SW 1271 (cell line): ENCODE data around the gene FPGS.
"Not testable (repeated sequence)": the region's sequence is repeated elsewhere in the genome, so short reads cannot be mapped to it uniquely, and the experiment has no call there.

Experiments used
- DNase-seq, 2 experiments: peaks; one replicate each; lab custom pipeline; 2025; lab: John Stamatoyannopoulos, UW

The FPGS gene

DNA sequence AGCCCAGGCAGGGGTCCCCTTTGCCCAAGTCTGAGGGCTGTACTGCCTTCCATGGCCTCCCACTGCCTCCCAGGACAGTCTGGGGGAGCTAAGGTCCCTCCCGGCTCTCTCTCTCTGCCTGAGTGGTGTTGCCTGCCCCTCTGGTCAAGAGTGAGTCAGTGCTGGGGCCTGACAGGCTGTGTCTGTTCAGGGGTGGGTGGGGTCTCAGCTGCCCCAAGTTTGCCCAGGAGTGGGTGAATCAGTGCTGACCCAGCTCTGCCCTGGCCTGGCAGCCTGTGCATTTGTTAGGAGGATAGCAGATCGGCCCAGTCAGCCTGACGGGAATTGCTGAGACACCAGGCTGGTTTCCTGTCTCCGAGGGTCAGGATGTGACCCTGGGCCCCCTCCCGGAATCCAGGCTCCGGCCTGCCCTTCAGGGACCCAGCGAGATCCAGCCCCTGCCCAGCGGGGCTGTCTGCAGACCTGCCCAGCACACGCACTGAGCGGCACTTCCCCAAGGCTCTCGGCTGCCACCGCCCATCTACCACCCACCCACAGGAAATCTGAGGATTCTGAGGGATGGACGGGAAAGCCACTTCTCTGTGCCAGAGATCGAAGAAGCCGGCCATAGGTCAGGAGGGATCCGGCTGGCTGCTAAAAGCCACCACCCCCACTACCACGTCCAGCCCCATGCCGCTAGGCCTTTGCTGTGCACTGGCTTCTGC, 35.8 kb downstream of the FPGS start:
- peak; percentile 57 to 75 for DNase-seq

GRCh38 chr9:127841087-127841835, 38.6 kb downstream of the FPGS start:
- DNase-seq: no peak

DNA sequence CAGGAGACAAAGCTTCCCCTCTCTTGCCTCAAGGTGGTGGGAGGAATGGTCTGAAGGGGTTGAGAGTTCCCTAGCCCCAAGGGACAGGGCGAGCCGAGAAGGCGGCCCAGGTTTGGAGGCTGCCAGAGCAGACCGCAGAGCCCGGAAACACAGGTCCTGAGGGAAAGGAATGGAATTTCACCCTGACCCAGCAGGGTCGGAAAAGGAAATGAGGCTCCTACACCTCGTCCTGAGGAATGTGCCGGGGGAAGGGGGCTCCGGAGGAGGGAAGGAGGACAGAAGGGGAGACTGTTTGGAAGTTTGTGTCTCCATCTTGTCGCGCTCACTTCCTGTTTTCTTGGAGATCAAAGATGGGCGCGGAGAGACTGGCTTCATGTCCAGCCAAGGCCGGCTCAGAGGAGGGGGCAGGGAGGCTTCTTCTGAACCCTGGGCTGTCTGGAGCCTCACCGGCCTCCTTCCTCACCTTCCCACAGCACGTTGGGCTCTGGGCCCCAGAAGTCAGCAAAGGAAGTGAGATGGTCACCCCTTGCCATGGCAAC, 42.2 kb downstream of the FPGS start:
- DNase-seq: no peak

DNA sequence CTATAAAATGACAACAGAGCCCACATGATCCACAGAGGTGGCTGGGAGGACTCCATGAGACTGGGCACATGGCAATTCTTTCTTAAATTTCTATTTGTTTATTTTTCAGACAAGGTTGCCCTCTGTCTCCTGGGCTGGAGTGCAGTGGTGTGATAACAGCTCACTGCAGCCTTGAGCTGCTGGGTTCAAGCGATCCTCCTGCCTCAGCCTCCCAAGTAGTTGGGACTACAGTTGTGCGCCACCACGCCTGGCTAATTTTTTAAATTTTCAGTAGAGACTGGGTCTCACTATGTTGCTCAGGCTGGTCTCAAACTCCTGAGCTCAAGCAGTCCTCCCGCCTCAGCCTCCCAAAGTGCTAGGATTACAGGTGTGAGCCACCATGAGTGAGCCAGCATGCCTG, 42.9 kb downstream of the FPGS start:
- not testable (repeated sequence) for DNase-seq

DNA sequence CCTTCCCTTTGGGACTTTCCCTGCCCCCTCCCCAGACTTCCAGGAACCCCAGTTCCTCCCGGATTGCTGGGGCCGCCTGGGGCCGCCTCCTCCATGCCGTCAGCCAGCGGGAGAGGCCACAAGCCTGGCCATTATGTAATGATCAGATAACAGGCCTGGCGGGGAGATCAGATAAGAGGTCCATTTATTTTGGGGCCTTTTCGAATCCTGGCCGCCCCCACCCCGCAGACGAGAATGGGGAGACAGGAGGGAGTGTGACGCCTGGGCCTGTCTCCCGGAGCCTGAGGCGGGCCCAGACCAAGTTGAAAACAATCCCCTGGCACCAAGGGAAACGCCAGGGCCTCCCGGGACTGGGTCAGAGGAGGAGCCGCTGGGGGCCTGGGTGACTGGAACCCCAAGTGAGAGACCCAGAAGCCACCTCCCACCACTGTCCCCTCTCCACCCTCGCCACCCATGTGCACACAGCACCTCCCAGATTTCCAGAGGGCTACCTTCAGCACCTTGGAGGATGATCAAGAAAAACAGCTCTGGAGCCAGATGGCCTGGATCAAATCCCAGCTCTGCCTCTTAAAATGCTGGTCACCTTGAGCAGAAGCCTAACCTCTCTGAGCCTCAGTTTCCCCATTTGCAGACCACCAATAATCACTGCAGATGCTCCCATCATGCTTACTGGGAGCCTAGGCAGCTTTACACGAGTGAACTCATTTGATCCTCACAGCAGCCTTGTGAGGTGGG, 43.9 kb downstream of the FPGS start:
- no peak for DNase-seq

GRCh38 chr9:127847178-127847510, 44.5 kb downstream of the FPGS start:
- no peak for DNase-seq

DNA sequence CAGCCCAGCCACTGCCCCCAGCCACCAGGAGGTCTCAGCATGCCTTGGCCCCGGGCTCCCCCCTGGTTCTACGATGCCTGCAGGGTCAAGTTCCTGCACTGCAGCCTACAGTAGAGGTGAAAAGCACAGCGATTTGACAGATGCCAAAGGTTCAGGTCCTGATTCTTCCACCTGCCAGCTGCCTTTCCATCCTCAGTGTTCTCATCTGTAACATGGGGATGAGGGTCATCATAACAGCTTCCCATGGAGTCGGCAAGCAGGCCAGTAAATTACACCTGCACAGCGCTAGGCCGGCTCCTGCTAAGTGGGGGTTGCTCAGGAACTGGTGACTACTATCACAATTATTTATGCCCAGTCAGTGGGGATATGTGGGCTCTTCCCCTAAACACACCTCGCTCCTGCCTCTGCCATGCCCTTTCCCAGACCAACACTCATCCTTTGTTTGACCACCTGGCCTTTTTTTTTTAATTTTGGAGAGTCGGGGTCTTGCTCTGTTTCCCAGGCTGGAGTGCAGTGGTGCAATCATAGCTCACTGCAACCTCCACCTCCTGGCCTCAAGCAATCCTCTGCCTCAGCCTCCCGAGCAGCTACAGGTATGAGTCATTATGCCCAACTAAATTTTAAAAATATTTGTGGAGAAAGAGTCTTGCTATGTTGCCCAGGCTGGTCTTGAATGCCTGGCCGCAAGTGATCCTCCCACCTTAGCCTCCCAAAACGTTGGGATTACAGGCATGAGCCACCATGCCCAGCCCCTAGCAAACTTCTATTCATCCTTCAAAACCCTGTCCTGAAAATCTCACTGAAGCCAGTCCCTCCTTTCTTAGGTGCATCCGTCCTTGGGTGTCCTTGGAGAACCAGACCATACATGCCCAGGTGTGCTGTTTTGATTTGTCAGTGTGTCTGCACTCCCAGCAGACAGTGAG, 45.4 kb downstream of the FPGS start:
- DNase-seq: no peak

- DNase-seq: no peak
These were observed 46.2 kb downstream of the FPGS start for GRCh38 chr9:127848756-127849504.

DNA sequence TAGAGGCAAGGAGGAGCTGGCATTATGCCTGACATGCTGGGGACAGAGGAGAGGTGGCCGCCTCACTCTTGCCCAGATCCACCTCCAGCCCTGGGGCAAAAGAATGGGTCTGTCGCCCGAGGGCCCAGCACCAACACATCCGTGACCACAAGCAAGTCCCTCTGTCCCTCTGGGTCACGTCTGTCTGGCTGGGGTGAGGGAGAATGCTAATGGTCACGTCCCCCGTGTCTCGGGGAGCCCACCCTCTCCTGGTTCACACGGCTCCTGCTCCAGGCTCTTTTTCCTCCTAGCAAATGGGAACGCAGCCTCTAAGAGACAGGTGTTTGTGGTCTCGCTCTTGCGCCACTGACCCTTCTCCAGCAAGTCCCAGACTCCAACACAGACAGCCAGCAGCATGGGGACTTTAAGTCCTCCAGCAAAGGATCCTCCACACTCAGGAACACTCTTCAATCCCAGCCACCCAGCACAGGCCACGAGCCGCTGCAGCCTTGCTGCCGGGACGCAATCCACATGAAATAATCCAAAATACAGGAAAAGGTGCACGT, 47.7 kb downstream of the FPGS start:
- DNase-seq: no peak

GRCh38 chr9:127852829-127853228, 50.1 kb downstream of the FPGS start:
- DNase-seq: no peak

DNA sequence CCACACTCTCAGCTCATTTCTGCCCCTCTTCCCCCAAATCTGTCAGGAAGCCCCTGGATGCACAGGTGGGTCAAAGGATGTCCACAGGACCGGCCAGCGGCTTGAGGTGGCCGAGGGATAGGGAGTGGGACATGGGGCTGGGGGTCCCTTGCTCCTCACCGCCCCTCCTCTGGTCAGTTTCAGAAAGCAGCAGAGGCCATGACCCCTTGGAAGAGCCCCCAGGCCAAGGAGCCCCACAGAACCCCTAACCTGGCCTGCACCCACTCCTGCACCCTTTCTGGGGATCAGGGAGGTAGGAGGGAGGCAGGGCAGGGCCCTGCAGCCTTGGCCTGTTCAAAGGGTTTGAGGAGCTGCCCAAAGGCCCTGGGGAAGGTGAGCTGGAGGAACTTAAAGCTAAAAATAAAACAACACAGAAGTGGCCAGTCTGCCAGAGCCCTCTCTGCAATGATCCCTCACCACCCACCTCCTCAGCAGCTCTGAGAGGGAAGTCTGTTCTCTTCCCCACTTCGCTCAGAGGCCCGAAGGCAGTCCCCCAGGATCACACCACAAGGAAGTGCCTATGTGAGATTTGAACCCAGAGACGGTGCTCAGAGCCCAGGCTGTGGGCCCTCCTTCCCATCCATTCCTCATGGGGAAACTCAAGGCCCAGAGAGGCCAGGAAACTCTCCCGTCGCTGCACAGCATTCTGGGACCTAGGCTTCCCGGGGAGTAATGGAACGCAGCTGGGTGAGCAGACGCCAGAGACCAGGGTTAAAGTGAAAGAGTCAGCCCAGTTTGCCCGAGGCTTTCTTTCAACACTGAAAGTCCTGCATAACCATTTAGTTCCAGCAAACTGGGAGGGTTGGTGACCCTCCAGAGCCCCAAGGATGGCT, 50.9 kb downstream of the FPGS start:
- DNase-seq: no peak

GRCh38 chr9:127854184-127854806, 51.6 kb downstream of the FPGS start, which contains the start of gene ENG:
Gene ENG, minus strand, starts transcription at chr9:127854658. Its CDS starts 303 bp downstream, at chr9:127854355.
- peak; percentile 25 to 61 for DNase-seq

- DNase-seq: no peak
These were observed 52.3 kb downstream of the FPGS start for GRCh38 chr9:127854960-127855359.

DNA sequence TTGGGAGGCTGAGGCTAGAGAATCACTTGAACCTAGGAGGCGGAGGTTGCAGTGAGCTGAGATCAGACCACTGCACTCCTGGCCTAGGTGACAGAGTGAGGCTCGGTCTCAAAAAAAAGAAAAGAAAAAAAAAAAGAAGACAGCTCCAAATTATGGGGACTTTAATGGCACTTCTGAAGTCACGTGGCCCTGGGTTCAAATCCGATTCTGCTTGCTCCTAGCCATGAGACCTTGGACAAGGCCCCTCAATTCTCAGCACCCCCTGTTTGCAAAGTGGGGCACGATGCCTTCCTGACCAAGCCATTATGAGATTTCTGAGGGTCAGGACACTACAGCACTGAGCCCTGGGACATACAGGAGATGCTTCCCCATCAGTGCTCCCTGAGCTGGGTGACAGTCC, 52.8 kb downstream of the FPGS start:
- DNase-seq: no peak

DNA sequence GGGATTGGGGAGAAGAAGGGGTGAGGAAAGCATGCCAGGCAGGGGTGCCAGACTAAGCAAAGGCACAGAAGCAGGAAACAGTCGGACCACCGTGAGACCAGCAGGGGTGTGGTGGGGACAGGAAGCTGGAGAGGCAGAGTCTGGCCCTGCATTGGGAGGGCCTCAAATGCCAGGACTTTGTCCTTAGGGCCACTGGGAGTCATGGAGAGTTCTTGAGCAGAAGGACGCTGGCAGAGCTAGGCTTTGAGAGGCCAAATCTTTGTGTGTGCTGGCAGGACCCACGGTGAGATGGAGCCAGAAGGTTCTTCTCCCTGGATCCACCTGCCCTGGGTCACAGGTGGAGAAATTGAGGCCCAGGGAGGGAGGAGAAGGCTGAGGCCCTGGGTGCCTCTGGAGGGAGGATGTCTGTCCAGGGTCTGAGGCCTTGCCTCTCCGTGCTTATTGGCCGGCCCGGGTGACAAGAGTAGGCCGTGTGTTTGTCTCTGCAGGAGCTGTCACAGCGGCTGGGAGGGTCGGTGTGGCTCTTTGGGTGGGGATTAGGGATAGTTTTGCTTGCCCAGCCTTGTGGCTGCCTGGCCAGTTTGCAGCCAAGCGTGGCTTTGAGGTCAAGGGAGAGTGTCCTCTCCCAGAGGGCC, 53.5 kb downstream of the FPGS start:
- DNase-seq: no peak

GRCh38 chr9:127856729-127857116, 54.0 kb downstream of the FPGS start:
- DNase-seq: no peak

- DNase-seq: no peak
These were observed 54.6 kb downstream of the FPGS start for GRCh38 chr9:127857278-127857677.

- no peak for DNase-seq
These were observed 55.4 kb downstream of the FPGS start for GRCh38 chr9:127858041-127858512.
